ENCODE results near the gene CFH.
"Not testable (repeated sequence)": the region's sequence is repeated elsewhere in the genome, so short reads cannot be mapped to it uniquely, and the experiment has no call there.

CFH gene

GRCh38 chr1:196669693-196670092 is 17.9 kb downstream of the CFH start:
- FAIRE-seq, result no peak

DNA sequence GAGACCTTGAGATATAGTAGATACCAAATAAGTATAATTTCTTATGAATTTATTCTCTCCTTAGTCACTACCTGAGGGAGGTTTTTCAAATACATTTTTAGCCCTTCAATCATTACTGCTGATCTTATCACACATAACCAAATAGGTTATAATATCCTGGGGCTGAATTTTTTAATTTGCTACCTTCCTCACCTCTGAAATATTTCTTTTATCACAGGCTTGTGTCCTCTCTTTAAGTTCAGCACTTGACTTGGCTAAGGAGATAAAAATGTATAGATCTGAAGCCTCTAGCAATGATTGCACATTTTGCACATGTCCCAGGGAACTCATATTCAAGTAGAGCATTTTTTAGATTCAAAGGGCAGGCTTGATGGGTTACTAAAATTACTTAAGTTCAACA is 23.1 kb downstream of the CFH start:
- no peak for FAIRE-seq

DNA sequence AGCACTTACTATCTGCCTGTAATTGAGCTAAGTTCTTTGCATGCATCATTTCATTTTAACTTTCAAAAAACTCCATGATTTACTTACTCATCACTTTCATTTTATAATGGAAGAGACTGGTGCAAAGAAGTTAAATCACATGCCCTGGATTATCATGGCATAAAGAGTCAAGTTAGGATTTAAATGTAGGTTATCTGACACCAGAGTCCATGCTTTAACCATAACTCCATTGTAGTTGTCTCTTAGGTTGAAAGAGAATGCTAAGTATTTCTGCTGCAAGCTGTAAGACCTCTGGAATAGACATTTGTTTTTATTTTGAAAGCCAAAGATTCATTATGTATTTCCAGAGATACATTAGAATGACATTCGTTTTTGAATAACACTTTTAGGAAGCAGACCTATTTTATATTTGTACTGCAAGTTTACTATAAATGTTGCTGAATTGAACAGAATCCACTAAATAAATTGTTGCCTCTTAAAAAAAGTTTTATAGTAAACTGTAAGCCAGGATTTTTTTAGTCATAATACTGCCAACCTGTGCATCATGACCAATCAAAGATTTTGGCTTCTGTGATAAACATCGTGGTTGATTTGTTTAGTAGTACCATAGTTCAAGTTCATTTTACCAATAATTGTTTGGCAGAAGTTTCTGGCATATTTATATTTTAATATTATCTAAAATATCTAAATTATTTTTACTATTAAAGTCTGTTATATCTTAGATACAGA is 26.1 kb downstream of the CFH start:
- FAIRE-seq, result peak; percentile 58

GRCh38 chr1:196678510-196678884 is 26.7 kb downstream of the CFH start:
- no peak for FAIRE-seq

GRCh38 chr1:196680107-196680506 is 28.3 kb downstream of the CFH start:
- FAIRE-seq, result no peak

DNA sequence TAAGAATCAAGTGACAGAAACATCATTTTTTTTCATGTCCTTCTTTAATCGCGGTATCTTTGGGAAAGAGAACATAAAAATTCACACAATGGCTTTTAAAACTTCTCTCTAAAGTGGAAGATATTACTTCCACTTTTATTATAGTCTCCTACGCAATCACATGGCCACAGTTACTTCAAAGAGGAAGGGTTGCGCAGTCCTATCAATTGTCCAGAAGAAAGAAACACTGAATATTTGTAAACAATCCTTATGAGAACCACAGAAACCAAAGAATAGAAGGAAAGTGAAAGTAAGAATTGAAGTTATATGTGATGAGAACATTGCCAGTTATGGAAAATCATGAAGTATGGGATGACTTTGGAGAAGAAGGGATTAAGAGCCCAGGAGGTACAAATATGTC is 32.6 kb downstream of the CFH start:
- FAIRE-seq, result no peak

DNA sequence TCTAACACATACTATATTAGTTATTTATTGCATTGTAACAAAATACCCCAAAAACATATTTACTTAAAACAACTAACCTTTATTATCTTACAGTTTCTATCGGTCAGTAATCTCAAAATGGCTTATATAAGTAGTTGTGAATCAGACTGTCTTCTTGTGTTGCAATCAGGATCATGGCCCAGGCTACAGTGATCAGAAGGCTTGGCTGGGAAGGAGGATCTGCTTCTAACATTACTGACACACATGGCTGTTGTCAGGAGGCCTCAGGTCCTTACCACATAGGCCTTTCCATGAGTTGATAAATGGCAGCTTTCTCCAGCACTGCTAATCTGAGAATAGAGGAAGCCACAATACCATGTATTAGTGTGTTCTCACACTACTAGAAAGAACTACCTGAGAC is 33.7 kb downstream of the CFH start:
- no peak for FAIRE-seq

GRCh38 chr1:196689001-196689400 is 37.2 kb downstream of the CFH start:
- peak; percentile 42 for FAIRE-seq

DNA sequence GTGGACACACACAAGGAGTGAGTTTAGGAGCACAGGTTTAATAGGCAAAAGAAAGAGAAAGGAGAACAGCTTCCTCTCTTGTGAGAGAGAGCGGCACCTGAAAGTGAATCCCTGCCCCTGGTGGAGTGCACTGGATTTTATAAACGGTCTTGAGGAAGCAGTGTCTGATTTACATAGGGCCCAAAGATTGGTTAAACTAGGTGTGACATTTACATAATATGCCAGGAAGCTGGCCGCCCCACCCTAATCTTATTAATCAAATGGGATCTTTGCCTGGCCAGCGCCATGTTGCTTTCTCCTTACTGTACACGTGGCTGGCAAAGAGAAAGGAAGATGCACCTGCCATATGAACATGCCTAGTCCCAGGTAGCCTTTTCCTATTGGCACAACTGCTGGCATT is 38.7 kb downstream of the CFH start:
- no peak for FAIRE-seq

- no peak for FAIRE-seq
Observed at GRCh38 chr1:196698993-196699392, 47.1 kb downstream of the CFH start.

- FAIRE-seq, result no peak
Observed at GRCh38 chr1:196701144-196701543, 49.3 kb downstream of the CFH start.

GRCh38 chr1:196709892-196710291 is 58.0 kb downstream of the CFH start:
- FAIRE-seq, result not testable (repeated sequence)

DNA sequence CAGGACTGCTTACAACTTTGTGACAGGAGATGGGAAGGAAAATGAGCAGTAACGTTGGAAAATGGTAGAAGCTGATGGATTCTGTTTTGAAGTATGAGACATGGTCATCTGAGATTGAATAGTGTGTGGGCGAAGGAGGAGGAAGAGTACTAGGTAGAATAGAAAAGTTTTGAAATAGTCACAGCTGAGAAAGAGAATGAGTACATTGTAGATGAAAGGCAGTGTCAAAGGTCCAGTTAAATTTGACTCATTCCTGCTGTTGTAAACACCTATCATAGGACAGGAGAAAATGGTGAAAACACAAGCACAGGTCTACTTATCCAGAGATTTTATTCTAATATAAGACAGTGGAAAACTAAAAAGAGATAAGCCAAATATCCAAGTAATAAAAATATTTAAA is 66.0 kb downstream of the CFH start:
- no peak for FAIRE-seq

GRCh38 chr1:196723325-196724185 is 71.7 kb downstream of the CFH start:
- FAIRE-seq, result no peak

GRCh38 chr1:196732526-196732925 is 80.7 kb downstream of the CFH start:
- FAIRE-seq, result no peak

DNA sequence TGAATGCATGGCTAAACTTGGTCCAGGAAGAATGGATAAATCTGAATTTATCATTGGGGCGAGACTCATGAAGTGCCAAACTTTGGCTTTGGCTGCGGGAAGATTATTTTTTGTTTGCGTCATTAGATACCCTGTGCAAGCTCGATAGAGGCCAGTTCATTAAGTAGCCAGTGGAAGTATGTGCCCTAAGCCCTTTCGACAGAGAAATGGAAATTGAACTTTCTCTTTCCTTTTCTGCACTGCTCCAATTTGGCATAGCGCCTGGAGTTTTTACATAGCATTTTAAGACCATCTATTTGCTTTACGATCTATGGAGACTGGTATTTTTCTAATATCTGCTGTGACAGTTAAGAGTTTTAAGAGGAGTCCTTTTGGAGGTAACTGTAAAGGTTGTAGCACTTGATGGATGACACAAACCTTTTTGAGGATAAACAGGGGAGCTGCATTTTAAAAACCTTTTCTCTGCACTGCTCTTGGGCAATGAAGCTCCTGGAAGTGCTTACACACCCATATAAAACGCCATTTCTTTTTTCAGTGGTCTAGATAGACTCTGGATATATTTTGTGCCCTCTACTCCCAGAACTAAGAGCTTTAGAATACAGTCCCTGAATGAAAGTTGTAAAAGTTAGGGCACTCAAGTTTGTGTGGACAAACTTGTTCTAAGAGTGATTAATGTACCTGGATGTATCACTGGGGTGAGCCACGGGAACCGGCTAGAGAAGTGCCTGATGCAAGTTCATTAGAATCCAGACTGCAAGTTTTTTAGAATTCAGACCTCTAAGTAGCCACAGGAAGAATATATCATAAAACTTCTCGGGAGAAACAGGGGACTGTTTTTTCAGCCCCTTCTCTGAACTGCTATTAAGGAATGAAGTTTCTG is 81.5 kb downstream of the CFH start:
- FAIRE-seq, result no peak

DNA sequence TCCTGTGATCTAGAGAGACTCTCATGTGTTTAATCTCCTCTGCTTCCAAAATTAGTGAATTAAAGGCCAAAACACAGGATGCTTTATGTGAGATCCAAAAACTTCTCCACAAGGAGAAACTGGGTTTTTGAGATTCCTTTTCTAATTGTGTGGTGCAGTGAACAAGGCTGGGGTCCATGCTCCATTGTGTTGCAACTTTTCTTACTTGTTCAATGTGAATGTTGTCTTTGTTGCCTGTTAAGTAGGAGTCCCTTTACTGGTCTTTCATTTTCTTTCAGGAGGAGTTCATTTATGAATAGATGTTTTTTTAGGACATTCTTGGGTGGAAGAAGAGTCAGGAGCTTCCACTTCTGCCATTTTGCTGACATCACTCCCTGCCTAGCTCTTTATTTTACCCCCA is 82.2 kb downstream of the CFH start:
- no peak for FAIRE-seq

DNA sequence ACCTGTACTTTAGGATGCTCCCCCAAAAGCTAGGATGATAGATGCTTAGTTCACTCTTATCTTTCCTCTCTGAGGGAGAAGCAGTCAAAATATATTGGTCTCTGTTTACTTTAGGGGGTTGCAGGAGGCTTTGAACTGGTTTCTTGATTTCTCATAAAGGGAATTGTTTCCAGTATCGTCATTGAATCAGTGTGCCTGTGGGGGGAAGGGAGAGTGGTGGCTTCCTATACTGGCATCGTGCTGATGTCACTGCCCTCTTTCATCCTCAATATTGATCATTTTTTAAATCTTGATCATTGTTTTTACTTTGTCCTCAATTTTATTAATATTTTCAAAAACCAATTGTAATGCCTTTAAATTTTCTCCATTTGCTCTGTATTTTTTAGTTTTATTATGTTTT is 82.6 kb downstream of the CFH start:
- no peak for FAIRE-seq

- no peak for FAIRE-seq
Observed at GRCh38 chr1:196738730-196739129, 86.9 kb downstream of the CFH start.

GRCh38 chr1:196743244-196743643 is 91.4 kb downstream of the CFH start:
- FAIRE-seq, result peak; percentile 98

DNA sequence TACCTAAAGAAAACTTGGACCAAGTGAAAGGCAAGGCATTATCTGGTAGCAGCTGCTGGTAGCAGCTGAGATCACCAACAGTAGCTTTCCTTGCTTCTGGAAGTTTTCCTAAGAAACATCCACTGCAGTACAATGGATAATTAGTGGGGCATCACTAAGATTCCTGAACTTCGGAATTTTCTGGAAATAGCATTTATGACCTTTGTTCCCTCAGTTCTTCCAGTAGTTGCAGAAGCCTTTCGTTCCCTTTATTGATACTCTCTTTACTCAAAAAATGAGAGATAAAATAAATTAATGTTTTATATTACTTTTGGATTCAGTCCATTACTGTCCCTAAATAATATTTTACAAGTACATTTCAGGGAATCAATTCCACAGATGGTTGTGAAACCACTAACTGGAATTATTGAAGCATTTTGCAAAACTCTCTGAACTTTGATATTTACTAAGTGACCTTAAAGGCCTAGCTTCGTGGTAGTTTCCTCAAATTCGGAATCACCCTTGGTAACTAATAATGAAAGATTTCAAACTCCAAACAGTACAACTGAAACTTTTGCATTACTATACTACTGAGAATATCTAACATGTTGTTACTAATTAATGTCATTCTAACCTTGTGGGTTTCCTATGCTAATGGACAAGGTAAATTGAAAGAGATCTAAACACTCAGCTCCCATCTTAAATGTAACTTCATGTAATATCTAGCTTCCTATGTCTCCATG is 113.3 kb downstream of the CFH start:
- FAIRE-seq, result not testable (repeated sequence)

DNA sequence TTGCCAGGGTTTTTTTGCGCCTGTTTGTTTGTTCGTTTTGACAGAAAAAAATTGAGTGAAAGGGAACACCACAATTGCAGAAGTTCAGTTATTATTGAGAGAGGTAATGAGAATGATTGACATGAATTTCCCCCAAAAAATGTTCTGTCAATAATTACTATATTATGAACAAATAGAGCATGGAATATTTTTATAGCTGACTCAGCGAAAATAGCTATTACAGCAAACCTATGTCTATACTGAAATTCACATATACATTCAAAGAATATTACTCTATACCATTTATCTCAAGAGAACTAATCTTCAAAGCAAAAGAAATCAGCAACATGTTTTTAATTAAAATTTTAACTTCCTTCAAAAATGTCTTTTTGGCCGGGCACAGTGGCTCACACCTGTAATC is 118.0 kb downstream of the CFH start:
- FAIRE-seq, result peak; percentile 15

GRCh38 chr1:196773713-196774112 is 121.9 kb downstream of the CFH start:
- FAIRE-seq, result no peak

Measured in G401.6 (cell line).